Glomerular visceral epithelial cell (primary cell): ENCODE data around the gene INPP5K.
A peak's percentile ranks its signal among the peaks of the same experiment; 100 is the strongest.
"Not testable (repeated sequence)": the region's sequence is repeated elsewhere in the genome, so short reads cannot be mapped to it uniquely, and the experiment has no call there.

ENCODE experiments used
- DNase-seq: peaks from one replicate; pipeline ENCODE4 v3.0.0-alpha.2; 2016; ENCODE audit errors: extremely low spot score

INPP5K gene

GRCh38 chr17:1467898-1468492 is 48.4 kb downstream of the INPP5K start:
- DNase-seq = no peak

- no peak for DNase-seq
These were observed 49.2 kb downstream of the INPP5K start for GRCh38 chr17:1467258-1467657.

- DNase-seq = no peak
These were observed 52.2 kb downstream of the INPP5K start for GRCh38 chr17:1464186-1464585.

GRCh38 chr17:1462164-1463112 is 54.0 kb downstream of the INPP5K start:
- no peak for DNase-seq

GRCh38 chr17:1461198-1461944 is 55.0 kb downstream of the INPP5K start:
- DNase-seq = no peak

GRCh38 chr17:1460233-1460632 is 56.2 kb downstream of the INPP5K start:
- DNase-seq = peak; percentile 66

GRCh38 chr17:1455797-1456599 is 60.4 kb downstream of the INPP5K start, which contains the start of gene CRK:
CRK (minus strand) TSS chr17:1456232; CDS start chr17:1456117, 115 bp downstream.
- DNase-seq = peak; percentile 97

GRCh38 chr17:1455291-1455796 is 61.1 kb downstream of the INPP5K start:
- peak; percentile 77 for DNase-seq

- no peak for DNase-seq
These were observed 61.9 kb downstream of the INPP5K start for GRCh38 chr17:1454541-1454940.

- DNase-seq = not testable (repeated sequence)
These were observed 62.7 kb downstream of the INPP5K start for GRCh38 chr17:1453694-1454093.

- DNase-seq = no peak
These were observed 63.6 kb downstream of the INPP5K start for GRCh38 chr17:1452836-1453235.

GRCh38 chr17:1450261-1450660 is 66.2 kb downstream of the INPP5K start:
- DNase-seq = not testable (repeated sequence)

GRCh38 chr17:1449412-1449967 is 66.9 kb downstream of the INPP5K start:
- no peak for DNase-seq

GRCh38 chr17:1447052-1447451 is 69.4 kb downstream of the INPP5K start:
- no peak for DNase-seq

- DNase-seq = no peak
These were observed 70.2 kb downstream of the INPP5K start for GRCh38 chr17:1446201-1446600.

- not testable (repeated sequence) for DNase-seq
These were observed 70.7 kb downstream of the INPP5K start for GRCh38 chr17:1445695-1446094.
